ENCODE data around the gene TMCC1.
A peak's percentile ranks its signal among the peaks of the same experiment; 100 is the strongest.

DNA sequence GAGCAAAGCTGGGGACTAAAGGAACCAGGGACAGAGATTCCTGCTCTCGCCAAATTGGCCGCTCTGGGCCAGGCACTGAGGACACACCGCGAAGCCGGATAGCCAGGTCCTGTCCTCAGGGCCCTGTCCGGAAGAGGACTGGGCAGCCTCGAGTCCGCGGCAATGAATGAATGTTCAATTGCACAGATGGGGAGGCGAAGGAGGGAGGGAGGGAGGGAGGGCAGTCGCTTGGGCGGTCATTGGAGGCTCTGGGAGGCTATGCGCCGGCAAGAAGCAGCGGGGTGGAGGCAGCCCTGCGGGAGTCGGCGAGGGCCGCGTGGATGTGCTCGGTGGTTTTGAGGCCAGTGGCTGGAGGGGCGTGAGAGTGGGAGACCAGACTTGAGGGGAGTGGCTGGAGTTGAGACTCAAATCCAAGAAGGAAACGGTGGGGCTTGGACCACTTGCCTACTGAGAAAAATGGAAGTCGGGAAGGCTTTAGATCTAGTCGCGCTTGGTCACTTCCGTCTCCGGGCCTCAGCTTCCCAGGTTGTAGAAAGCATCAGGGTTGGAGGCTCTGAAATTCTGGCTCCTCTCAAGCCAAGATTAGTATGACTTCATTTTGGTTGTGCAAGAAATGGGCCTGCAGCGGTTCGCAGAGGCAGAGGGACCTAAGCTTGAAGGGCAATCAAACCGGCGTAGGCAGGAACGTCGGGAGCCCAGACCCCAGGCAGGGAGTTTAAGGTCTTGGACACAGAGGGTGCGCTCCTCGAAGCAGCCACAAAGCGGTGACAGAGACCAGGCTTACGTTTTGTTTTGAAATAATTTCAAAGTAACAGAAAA is 266.0 kb downstream of the TMCC1 start:
- TF ChIP-seq, protein P1, sequence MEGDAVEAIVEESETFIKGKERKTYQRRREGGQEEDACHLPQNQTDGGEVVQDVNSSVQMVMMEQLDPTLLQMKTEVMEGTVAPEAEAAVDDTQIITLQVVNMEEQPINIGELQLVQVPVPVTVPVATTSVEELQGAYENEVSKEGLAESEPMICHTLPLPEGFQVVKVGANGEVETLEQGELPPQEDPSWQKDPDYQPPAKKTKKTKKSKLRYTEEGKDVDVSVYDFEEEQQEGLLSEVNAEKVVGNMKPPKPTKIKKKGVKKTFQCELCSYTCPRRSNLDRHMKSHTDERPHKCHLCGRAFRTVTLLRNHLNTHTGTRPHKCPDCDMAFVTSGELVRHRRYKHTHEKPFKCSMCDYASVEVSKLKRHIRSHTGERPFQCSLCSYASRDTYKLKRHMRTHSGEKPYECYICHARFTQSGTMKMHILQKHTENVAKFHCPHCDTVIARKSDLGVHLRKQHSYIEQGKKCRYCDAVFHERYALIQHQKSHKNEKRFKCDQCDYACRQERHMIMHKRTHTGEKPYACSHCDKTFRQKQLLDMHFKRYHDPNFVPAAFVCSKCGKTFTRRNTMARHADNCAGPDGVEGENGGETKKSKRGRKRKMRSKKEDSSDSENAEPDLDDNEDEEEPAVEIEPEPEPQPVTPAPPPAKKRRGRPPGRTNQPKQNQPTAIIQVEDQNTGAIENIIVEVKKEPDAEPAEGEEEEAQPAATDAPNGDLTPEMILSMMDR (IDR thresholded peaks at IDR 0.05), result peak; percentile 75 to 95 (median 89)
- TF ChIP-seq POLR2A (IDR thresholded peaks at IDR 0.05), result no peak
